NCI-H1436 (cell line): ENCODE data around the gene INTS11.

Experiments
- DNase-seq: peaks from one replicate; lab custom pipeline; 2025; lab: John Stamatoyannopoulos, UW

INTS11 gene

DNA sequence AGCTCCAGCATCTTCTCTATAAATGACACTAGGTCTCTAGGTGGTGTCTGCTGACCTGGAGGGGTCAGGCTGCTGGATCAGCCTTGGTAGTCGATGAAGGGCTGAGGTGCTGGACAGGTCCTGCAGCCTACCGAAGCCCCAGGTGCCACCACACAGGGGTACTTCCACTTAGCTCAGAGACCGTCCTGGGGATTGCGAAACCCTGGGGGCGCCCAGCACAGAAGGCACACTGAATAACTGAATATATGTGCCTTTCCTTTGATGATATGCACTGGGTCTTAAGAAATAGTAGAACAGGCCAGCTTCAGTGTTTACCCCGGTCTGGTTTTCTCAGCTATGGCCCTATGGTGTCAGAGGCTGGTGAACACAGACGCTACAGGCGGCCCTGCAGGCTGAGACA lies 61.7 kb downstream of the INTS11 start:
- no peak for DNase-seq

DNA sequence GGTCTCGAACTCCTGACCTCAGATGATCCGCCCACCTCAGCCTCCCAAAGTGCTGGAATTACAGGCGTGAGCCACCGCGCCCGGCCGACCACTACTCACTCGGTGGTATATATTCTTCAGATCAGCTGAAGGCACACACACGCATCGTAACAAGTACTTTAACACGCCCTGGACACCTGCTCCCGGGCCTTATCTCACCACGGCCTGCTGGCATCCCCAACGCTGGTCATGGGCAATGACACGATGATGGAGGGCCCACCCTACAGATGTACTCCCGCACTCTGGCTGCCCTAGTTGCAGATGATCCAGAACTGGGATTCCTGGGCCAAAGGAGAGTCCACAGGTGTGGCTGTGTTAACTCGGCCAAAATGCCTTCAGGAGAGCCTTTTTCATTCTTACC lies 62.4 kb downstream of the INTS11 start:
- DNase-seq, result no peak
